ENCODE measurements around the gene CGN.

The CGN gene

DNA sequence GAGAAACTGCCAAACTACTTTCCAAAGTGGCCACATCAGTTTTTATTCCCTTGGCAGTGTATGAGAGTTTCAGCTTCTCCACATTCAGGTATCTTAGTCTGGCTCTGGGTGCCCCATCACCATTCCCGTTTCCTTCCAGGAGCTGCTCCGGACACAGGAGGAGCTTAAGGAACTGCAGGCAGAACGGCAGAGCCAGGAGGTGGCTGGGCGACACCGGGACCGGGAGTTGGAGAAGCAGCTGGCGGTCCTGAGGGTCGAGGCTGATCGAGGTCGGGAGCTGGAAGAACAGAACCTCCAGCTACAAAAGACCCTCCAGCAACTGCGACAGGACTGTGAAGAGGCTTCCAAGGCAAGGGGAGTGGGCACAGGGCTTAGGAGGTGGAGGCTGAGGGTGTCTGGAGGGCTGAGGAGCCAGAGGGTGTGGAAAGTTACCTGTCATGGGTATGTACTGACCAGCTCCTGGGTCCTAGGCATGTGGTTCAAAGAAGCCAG lies 18.1 kb downstream of the CGN start:
- no peak overlapping the region for H3K4me3 Mint-ChIP-seq

DNA sequence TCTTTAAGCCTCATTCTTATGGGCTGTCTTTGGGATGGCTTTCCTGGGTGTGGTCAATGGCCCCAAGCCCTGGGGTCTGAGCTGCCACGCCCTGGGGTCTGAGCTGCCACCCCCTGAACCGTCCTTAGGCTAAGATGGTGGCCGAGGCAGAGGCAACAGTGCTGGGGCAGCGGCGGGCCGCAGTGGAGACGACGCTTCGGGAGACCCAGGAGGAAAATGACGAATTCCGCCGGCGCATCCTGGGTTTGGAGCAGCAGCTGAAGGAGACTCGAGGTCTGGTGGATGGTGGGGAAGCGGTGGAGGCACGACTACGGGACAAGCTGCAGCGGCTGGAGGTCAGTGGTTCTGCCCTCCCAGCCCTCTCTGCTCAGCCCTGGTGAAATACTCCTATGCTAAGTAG lies 18.6 kb downstream of the CGN start:
- Mint-ChIP-seq H3K27me3 (no peaks in the 10 kb centered on the region), H3K9me3 (ENCODE audit: low read depth) (no peaks in the 10 kb centered on the region), H3K4me3 (no peak overlapping the region), H3K27ac (no peak overlapping the region), H3K4me1 (ENCODE audit: low read depth) (no peaks in the 10 kb centered on the region), H3K36me3 (peaks cover 2% of the 10 kb centered on the region)

More for the DNA sequence above, 18.1 kb downstream of the CGN start:
- Mint-ChIP-seq H3K9me3 (ENCODE audit: low read depth) (no peaks in the 10 kb centered on the region), H3K27me3 (no peaks in the 10 kb centered on the region), H3K27ac (no peak overlapping the region), H3K4me1 (ENCODE audit: low read depth) (no peaks in the 10 kb centered on the region), H3K36me3 (peaks cover 2% of the 10 kb centered on the region)

DNA sequence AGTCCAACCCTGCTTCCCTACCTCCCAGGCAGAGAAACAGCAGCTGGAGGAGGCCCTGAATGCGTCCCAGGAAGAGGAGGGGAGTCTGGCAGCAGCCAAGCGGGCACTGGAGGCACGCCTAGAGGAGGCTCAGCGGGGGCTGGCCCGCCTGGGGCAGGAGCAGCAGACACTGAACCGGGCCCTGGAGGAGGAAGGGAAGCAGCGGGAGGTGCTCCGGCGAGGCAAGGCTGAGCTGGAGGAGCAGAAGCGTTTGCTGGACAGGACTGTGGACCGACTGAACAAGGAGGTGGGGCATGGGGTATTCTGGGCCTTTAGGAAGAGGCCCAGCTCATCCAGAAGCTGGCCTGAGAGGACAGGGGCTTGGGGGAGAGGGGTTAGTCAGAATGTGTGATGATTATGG lies 19.3 kb downstream of the CGN start:
- Mint-ChIP-seq H3K4me3 (no peak overlapping the region), H3K4me1 (ENCODE audit: low read depth) (no peaks in the 10 kb centered on the region), H3K9me3 (ENCODE audit: low read depth) (no peaks in the 10 kb centered on the region), H3K27ac (no peak overlapping the region), H3K27me3 (no peaks in the 10 kb centered on the region), H3K36me3 (peaks cover 2% of the 10 kb centered on the region)

GRCh38 chr1:151533870-151534269 lies 22.7 kb downstream of the CGN start:
- no peak overlapping the region for H3K27ac Mint-ChIP-seq
- H3K4me3 Mint-ChIP-seq = no peak overlapping the region
- no peaks in the 10 kb centered on the region for H3K27me3 Mint-ChIP-seq
- H3K36me3 Mint-ChIP-seq = peaks cover 2% of the 10 kb centered on the region
- H3K4me1 Mint-ChIP-seq (ENCODE audit: low read depth) = no peaks in the 10 kb centered on the region
- H3K9me3 Mint-ChIP-seq (ENCODE audit: low read depth) = no peaks in the 10 kb centered on the region

- H3K4me1 Mint-ChIP-seq (ENCODE audit: low read depth) = peaks cover 4% of the 10 kb centered on the region
Observed at GRCh38 chr1:151534662-151535278, 23.6 kb downstream of the CGN start.

DNA sequence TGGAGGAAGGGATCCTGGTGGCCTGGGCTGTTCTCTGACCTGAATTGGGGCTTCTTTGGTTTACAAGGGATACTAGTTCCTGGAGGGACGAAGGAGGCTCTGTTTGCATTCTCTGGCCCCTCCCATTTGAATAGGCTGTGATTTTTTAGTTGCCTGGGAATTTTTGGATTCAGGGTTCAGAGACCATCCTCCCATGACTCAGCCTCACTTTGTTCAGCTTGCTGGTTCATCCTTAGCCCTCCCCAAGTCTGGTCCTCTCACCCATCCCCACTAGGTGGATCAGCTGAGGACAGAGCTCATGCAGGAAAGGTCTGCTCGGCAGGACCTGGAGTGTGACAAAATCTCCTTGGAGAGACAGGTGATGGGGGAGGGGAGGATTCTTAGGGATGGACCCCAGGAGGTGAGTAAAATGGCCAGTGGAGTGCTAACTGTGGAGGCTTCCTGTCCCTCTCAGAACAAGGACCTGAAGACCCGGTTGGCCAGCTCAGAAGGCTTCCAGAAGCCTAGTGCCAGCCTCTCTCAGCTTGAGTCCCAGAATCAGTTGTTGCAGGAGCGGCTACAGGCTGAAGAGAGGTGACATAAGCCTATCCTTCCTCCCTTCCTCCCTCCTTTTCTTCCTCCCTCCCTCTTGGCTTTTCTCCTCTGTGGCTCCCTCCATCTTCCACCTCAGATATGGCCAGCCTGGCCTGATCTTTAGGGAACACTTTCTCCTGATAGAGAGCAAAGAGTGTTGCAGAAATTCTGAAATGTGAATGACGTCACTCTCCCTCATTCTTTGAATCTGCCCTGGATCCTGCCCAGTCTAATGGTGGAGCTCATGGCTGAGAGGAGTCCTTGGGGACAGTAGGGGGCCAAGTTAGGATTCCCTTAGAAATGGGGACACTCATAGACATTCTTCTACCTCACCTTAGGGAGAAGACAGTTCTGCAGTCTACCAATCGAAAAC lies 24.4 kb downstream of the CGN start:
- H3K27me3 Mint-ChIP-seq = no peaks in the 10 kb centered on the region
- peaks cover 9% of the 10 kb centered on the region for H3K4me1 Mint-ChIP-seq (ENCODE audit: low read depth)
- no peaks in the 10 kb centered on the region for H3K9me3 Mint-ChIP-seq (ENCODE audit: low read depth)
- no peak overlapping the region for H3K27ac Mint-ChIP-seq
- H3K4me3 Mint-ChIP-seq = no peak overlapping the region
- H3K36me3 Mint-ChIP-seq = peaks cover 2% of the 10 kb centered on the region

More at GRCh38 chr1:151534662-151535278, 23.6 kb downstream of the CGN start:
- Mint-ChIP-seq H3K36me3 (peaks cover 2% of the 10 kb centered on the region), H3K27me3 (no peaks in the 10 kb centered on the region), H3K4me3 (no peak overlapping the region), H3K9me3 (ENCODE audit: low read depth) (no peaks in the 10 kb centered on the region), H3K27ac (no peak overlapping the region)

GRCh38 chr1:151536499-151536898 lies 25.3 kb downstream of the CGN start:
- H3K4me1 Mint-ChIP-seq (ENCODE audit: low read depth) = peaks cover 18% of the 10 kb centered on the region
- H3K4me3 Mint-ChIP-seq = no peak overlapping the region
- peaks cover 2% of the 10 kb centered on the region for H3K36me3 Mint-ChIP-seq
- H3K9me3 Mint-ChIP-seq (ENCODE audit: low read depth) = no peaks in the 10 kb centered on the region
- no peak overlapping the region for H3K27ac Mint-ChIP-seq
- H3K27me3 Mint-ChIP-seq = peaks cover 1% of the 10 kb centered on the region

DNA sequence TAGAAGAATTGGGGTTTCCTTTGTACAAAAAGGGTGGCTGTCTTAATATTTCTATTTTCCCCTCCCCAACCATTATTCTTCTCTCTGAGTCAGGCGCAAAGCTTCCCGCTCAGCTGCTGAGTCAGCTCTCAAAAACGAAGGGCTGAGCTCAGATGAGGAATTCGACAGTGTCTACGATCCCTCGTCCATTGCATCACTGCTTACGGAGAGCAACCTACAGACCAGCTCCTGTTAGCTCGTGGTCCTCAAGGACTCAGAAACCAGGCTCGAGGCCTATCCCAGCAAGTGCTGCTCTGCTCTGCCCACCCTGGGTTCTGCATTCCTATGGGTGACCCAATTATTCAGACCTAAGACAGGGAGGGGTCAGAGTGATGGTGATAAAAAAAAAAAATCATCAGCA lies 25.9 kb downstream of the CGN start:
- Mint-ChIP-seq H3K4me1 (ENCODE audit: low read depth) (peaks cover 23% of the 10 kb centered on the region), H3K9me3 (ENCODE audit: low read depth) (no peaks in the 10 kb centered on the region), H3K27ac (no peak overlapping the region), H3K27me3 (peaks cover 6% of the 10 kb centered on the region), H3K4me3 (no peak overlapping the region), H3K36me3 (no peaks in the 10 kb centered on the region)

DNA sequence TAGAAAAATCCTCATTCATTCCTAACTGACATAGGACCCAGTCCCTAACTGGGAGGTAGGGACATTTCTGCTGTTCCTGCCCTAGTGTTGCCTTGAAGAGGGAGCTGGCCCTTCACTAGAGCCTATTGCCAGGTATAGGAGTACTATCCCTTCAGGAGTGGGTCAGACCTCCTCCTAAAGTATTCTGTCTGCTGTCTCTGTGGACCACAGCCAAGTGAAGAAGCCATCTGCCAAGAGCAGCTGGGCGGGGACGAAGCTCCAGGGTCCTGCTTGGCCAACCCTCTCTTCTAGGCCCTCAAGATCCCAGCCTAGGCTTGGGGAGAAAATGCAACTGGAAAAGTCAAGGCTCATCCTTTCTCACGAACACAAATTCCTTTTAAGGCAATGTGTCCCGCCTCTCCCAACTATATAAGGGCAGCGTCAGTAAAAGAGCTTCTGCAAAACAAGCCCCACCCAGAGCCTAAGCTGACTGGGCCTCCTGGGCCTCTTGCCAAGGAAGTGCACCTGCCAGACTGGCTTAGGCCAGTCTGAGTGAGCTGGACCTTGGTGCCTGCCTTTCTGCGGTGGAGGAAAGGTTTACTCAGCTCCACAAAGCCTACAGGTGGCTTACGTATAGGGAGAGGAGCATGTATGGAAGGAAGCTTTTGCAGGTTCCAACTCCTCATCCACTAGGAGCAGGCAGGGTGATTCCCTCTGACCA lies 28.3 kb downstream of the CGN start:
- H3K9me3 Mint-ChIP-seq (ENCODE audit: low read depth) = no peaks in the 10 kb centered on the region
- H3K36me3 Mint-ChIP-seq = no peaks in the 10 kb centered on the region
- peak overlapping the region; percentile 91 for H3K4me3 Mint-ChIP-seq
- H3K27me3 Mint-ChIP-seq = peaks cover 6% of the 10 kb centered on the region
- H3K27ac Mint-ChIP-seq = no peak overlapping the region
- H3K4me1 Mint-ChIP-seq (ENCODE audit: low read depth) = peaks cover 23% of the 10 kb centered on the region

DNA sequence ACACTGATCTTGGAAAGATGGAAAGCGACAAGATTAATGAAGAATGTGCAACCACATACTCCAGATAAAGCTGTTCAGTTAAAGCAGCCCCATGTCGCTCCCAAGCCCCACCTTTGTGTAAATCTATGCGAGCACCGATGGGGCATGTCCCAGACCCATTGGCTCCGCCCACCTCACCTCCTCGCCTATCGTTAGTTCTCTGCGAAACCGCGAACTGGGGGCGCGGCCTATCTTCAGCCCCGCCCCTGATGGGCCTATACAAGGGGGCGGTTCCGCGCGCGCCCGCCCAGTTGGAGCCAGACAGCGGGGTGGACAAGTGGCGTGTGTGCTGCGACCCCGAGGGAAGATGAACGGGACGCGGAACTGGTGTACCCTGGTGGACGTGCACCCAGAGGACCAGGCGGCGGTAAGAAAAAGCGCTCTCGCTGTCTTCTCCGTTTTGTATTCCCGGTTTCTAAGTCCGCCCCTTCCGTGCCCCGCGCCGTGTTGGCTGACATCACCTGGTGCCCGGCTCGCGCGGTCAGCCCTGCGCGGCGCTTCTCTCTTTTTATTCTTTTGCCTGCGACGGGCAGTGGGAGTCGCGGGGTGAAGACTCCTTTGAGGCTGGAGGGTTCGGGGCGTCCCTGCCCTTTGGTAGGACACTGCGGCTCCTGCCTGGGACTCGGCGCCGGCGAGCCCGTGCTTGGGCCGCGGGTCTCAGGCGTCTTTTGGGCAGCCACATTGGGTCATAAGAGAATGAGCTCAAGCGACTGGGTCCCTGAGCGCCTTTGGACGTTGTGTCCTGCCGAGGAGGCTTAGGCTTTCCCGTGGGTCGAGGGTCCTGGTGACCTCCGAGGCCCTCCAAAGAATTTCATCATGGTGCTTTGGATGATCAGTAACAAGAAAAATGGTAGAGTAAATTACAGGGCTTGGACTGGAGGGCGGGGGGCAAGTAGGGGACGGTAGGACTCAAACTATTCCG lies 29.1 kb downstream of the CGN start, which contains the start of gene TUFT1:
TSS of gene TUFT1 (plus strand) at position 289 of the 961 bp plus-strand sequence. CDS start at position 347, 58 bp downstream.
- Mint-ChIP-seq H3K36me3 (no peaks in the 10 kb centered on the region), H3K27me3 (peaks cover 6% of the 10 kb centered on the region), H3K9me3 (ENCODE audit: low read depth) (no peaks in the 10 kb centered on the region)

GRCh38 chr1:151540982-151541377 lies 29.8 kb downstream of the CGN start:
- Mint-ChIP-seq H3K27ac (no peak overlapping the region), H3K27me3 (peaks cover 6% of the 10 kb centered on the region), H3K9me3 (ENCODE audit: low read depth) (no peaks in the 10 kb centered on the region), H3K4me3 (peak overlapping the region; percentile 91), H3K4me1 (ENCODE audit: low read depth) (peaks cover 23% of the 10 kb centered on the region), H3K36me3 (no peaks in the 10 kb centered on the region)

More for the DNA sequence above, 29.1 kb downstream of the CGN start, which contains the start of gene TUFT1:
- H3K27ac Mint-ChIP-seq = peak within 1 kb of the TSS; percentile 41
- peaks cover 23% of the 10 kb centered on the region for H3K4me1 Mint-ChIP-seq (ENCODE audit: low read depth)
- peak within 1 kb of the TSS; percentile 91 for H3K4me3 Mint-ChIP-seq

- H3K9me3 Mint-ChIP-seq (ENCODE audit: low read depth) = no peaks in the 10 kb centered on the region
- H3K27ac Mint-ChIP-seq = no peak overlapping the region
- no peaks in the 10 kb centered on the region for H3K36me3 Mint-ChIP-seq
- H3K4me1 Mint-ChIP-seq (ENCODE audit: low read depth) = peaks cover 23% of the 10 kb centered on the region
- H3K4me3 Mint-ChIP-seq = peak overlapping the region; percentile 91
- H3K27me3 Mint-ChIP-seq = peaks cover 6% of the 10 kb centered on the region
Observed at GRCh38 chr1:151541752-151542151, 30.6 kb downstream of the CGN start.

- H3K4me1 Mint-ChIP-seq (ENCODE audit: low read depth) = peaks cover 23% of the 10 kb centered on the region
- no peak overlapping the region for H3K4me3 Mint-ChIP-seq
- no peaks in the 10 kb centered on the region for H3K36me3 Mint-ChIP-seq
Observed at GRCh38 chr1:151542710-151543129, 31.5 kb downstream of the CGN start.

DNA sequence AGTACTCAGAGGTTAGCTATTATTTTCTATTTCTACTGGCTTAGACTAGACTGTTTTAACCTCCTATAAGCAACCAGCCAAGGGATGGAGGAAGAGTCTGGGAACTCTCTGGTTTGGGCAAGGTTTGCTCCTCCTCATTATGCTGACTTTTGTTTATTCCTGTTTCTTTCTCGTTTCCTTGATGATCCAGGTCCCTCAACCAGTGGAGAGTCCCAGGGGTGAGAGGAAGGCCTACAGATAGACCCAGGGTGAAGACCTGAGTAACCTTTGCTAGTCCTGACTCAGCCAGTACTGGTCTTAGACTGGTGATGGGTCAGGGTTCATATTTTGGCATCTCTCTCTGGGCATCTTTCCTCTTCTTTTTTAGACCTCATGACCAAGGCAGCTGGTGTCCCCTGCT lies 34.4 kb downstream of the CGN start:
- Mint-ChIP-seq H3K27ac (no peak overlapping the region), H3K9me3 (ENCODE audit: low read depth) (no peaks in the 10 kb centered on the region), H3K27me3 (peaks cover 6% of the 10 kb centered on the region), H3K4me1 (ENCODE audit: low read depth) (peaks cover 14% of the 10 kb centered on the region), H3K4me3 (no peak overlapping the region), H3K36me3 (no peaks in the 10 kb centered on the region)

More at GRCh38 chr1:151542710-151543129, 31.5 kb downstream of the CGN start:
- H3K9me3 Mint-ChIP-seq (ENCODE audit: low read depth) = no peaks in the 10 kb centered on the region
- no peak overlapping the region for H3K27ac Mint-ChIP-seq
- H3K27me3 Mint-ChIP-seq = peaks cover 6% of the 10 kb centered on the region

All from activated naive CD8-positive, alpha-beta T cell (primary cell).